KMS-11 (cell line): ENCODE measurements around the gene GBGT1.

ENCODE experiments used
- H2AFZ ChIP-seq: fragments of 200-600 bp; sonication (generic); 2 replicates; pipeline ENCODE4 v1.6.1; 2016; ENCODE audit warnings: antibody characterized with exemption, mixed run types, low read depth
- H3K27ac ChIP-seq: fragments of 200-600 bp; sonication (generic); 2 replicates; pipeline ENCODE4 v1.6.1; 2016; ENCODE audit warnings: mild to moderate bottlenecking, mixed run types
- H3K27me3 ChIP-seq: fragments of 200-600 bp; sonication (generic); 2 replicates; pipeline ENCODE4 v1.6.1; 2017; ENCODE audit warnings: mild to moderate bottlenecking, low read depth, mixed run types, moderate library complexity; ENCODE audit not compliant: insufficient read depth
- H3K36me3 ChIP-seq: fragments of 200-600 bp; sonication (generic); 2 replicates; pipeline ENCODE4 v1.6.1; 2017; ENCODE audit warnings: mild to moderate bottlenecking, mixed run types; ENCODE audit not compliant: insufficient read depth
- H3K4me1 ChIP-seq: fragments of 200-600 bp; sonication (generic); 2 replicates; pipeline ENCODE4 v1.6.1; 2016; ENCODE audit warnings: mild to moderate bottlenecking, low read depth, mixed run types; ENCODE audit not compliant: poor library complexity, severe bottlenecking
- H3K4me2 ChIP-seq: fragments of 200-600 bp; sonication (generic); 2 replicates; pipeline ENCODE4 v1.7.0; 2016; ENCODE audit warnings: mild to moderate bottlenecking, mixed run types
- H3K4me3 ChIP-seq: fragments of 200-600 bp; sonication (generic); IDR thresholded peaks from 2 replicates; pipeline ENCODE4 v1.6.1; 2017; ENCODE audit warnings: low read depth, low read length, mixed read lengths; ENCODE audit not compliant: insufficient read depth
- H3K79me2 ChIP-seq: fragments of 200-600 bp; sonication (generic); 2 replicates; pipeline ENCODE4 v1.6.1; 2016; ENCODE audit warnings: low read depth, mixed run types; ENCODE audit not compliant: insufficient read depth
- H3K9ac ChIP-seq: fragments of 200-600 bp; sonication (generic); 2 replicates; pipeline ENCODE4 v1.6.1; 2016; ENCODE audit warnings: mild to moderate bottlenecking, mixed run types
- H4K20me1 ChIP-seq: fragments of 200-600 bp; sonication (generic); 2 replicates; pipeline ENCODE4 v1.6.1; 2016; ENCODE audit warnings: mild to moderate bottlenecking, mixed run types; ENCODE audit not compliant: insufficient read depth
- TF ChIP-seq, protein P1 (sequence below): fragments of 200-600 bp; sonication (generic); conservative IDR thresholded peaks from 2 replicates; pipeline ENCODE4 v1.6.1; 2017; ENCODE audit warnings: low read depth, mild to moderate bottlenecking, antibody characterized with exemption, low read length, moderate library complexity, mixed read lengths

GBGT1 gene

DNA sequence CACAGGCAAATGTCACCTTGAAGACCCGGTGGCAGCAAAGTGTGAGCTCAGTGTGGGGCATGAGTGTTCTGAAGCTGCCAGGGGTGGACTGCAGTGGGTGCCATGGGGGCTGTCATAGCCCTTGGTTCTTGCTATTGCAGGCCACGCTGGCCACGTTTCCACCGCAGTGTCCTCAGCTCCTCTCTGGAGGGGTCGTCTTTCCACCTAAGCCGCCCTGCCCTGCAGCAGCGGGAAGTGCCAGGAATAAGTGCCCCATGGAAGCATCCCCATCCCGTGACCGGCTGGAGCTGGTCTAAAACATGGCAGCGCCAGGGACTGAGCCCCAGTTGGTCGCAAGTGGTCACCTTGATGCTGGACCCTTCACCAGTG, 38.4 kb upstream of the GBGT1 start:
- Histone ChIP-seq H4K20me1 (no peaks in the 10 kb centered on the region), H3K79me2 (no peaks in the 10 kb centered on the region), H3K36me3 (no peaks in the 10 kb centered on the region), H3K27ac (no peak overlapping the region), H3K4me2 (no peak overlapping the region), H3K4me1 (no peaks in the 10 kb centered on the region), H2AFZ (no peak overlapping the region), H3K4me3 (no peak overlapping the region), H3K27me3 (peaks cover 75% of the 10 kb centered on the region), H3K9ac (no peak overlapping the region)
- TF ChIP-seq, protein P1, sequence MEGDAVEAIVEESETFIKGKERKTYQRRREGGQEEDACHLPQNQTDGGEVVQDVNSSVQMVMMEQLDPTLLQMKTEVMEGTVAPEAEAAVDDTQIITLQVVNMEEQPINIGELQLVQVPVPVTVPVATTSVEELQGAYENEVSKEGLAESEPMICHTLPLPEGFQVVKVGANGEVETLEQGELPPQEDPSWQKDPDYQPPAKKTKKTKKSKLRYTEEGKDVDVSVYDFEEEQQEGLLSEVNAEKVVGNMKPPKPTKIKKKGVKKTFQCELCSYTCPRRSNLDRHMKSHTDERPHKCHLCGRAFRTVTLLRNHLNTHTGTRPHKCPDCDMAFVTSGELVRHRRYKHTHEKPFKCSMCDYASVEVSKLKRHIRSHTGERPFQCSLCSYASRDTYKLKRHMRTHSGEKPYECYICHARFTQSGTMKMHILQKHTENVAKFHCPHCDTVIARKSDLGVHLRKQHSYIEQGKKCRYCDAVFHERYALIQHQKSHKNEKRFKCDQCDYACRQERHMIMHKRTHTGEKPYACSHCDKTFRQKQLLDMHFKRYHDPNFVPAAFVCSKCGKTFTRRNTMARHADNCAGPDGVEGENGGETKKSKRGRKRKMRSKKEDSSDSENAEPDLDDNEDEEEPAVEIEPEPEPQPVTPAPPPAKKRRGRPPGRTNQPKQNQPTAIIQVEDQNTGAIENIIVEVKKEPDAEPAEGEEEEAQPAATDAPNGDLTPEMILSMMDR = no peak

DNA sequence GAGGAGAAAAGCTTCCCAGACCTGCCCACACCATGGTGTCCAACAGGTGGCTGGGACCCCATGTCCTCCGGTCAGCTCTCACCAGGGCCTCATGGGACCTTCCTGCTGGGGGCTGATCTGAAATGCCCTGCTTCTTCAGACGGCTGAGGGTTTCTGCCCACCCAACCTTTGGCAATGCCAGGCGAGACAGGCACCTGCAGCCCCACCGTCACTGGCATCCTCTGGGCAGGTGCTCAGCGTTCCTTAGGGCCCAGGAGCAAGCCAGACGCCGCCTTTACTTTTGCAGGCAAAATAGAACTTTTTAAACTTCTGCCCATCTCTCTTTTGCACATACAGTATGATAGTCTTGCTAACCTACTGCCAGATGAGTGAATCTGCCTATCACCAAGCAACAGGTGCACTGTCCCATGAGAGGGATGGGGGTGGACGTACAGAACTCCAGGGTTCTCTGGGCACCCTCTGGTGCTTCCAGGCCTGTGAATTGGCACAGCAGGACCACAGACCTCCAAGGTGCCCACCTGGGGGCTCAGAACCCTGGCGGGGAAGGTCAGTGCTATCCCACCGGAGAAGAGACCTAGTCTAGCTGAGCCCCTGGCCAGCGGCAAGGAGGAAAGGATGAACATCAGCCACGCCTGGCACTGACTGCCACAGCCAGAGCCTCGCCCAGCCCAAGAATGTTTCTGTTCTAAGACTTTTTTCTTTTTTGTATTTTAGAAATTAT, 37.9 kb upstream of the GBGT1 start:
- H4K20me1 ChIP-seq = no peaks in the 10 kb centered on the region
- TF ChIP-seq, protein P1 = no peak
- H3K4me3 ChIP-seq = no peak overlapping the region
- peaks cover 75% of the 10 kb centered on the region for H3K27me3 ChIP-seq
- no peak overlapping the region for H3K9ac ChIP-seq
- H3K79me2 ChIP-seq = no peaks in the 10 kb centered on the region
- no peaks in the 10 kb centered on the region for H3K36me3 ChIP-seq
- H2AFZ ChIP-seq = no peak overlapping the region
- H3K27ac ChIP-seq = no peak overlapping the region
- H3K4me2 ChIP-seq = no peak overlapping the region
- no peaks in the 10 kb centered on the region for H3K4me1 ChIP-seq

DNA sequence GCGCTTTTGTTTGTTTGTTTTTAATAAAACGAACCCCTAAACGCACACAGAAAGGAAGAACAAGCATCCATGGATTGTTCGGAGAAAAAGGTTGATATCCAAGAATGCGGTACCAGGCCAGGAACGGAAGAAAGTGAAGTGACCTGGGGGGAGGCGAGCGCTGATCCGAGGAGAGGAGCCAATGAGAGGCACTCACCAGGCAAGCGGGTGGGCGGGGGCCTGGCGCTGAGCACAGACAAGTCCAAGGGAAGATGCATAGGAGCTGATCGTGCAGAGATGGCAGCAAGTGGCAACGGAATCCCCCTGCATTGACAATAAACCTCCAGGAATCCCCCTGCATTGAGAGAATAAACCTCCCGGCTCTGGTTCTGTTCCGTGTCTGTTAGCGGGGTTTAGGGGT, 36.9 kb upstream of the GBGT1 start:
- Histone ChIP-seq H3K79me2 (no peaks in the 10 kb centered on the region), H2AFZ (no peak overlapping the region), H3K4me3 (no peak overlapping the region), H3K27ac (no peak overlapping the region), H3K4me2 (no peak overlapping the region), H4K20me1 (no peaks in the 10 kb centered on the region), H3K27me3 (peaks cover 79% of the 10 kb centered on the region), H3K36me3 (no peaks in the 10 kb centered on the region), H3K4me1 (no peaks in the 10 kb centered on the region), H3K9ac (no peak overlapping the region)
- TF ChIP-seq, protein P1 = no peak

DNA sequence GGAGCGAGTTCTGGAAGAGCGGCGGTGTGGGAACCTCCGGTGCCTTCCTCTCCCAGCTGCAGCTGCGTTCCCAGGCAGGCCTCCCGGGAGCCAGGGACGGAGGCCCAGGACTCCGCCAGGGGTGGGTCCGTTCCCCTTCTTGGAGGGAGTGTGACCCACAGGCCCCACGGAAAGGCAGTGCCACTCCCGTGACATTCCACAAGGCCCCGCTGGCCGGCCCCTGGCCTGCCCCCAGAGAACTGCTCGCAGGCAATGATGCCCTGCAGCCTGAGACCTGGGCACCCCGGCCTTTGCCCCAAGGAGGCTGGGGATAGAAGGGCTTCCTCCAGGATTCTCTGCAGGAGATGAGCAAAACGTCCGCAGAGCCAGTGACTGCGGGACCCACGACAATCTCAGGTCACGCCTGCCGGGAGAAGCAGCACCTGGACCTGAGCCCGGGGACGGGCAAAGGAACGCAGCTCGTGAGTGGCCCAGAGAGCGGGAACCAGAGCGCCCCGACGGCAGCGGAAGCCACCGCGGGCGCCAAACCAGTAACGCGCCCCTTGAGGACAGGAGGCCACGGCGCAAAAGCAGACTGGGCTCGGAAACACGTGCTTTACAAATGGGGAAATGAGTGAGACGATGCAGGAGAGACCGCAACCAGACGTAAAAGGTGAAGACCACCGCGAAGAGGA, 36.1 kb upstream of the GBGT1 start:
- Histone ChIP-seq H3K27ac (no peak overlapping the region), H4K20me1 (no peaks in the 10 kb centered on the region), H3K79me2 (no peaks in the 10 kb centered on the region), H3K4me1 (no peaks in the 10 kb centered on the region), H3K4me2 (no peak overlapping the region), H3K4me3 (no peak overlapping the region), H3K9ac (no peak overlapping the region), H2AFZ (no peak overlapping the region), H3K27me3 (peaks cover 79% of the 10 kb centered on the region), H3K36me3 (no peaks in the 10 kb centered on the region)
- TF ChIP-seq, protein P1 = no peak
